ENCODE results near the gene MLN.

- TF ChIP-seq YY1 (IDR thresholded peaks at IDR 0.05; ENCODE audit: insufficient read depth, insufficient read length) (no peak), SUZ12 (IDR thresholded peaks at IDR 0.05; ENCODE audit: extremely low read depth, insufficient read depth, insufficient read length) (no peak), ZNF274 (IDR thresholded peaks at IDR 0.05; ENCODE audit: low read depth, low read length) (no peak)
These were observed 20.0 kb upstream of the MLN start for GRCh38 chr6:33823806-33824205.
